B cell (primary cell): ENCODE measurements around the gene IGSF3. TPM values are rescaled to one million over a fixed set of nuclear protein-coding genes. Genes with fewer than 3 reads are reported as not detected.
"Not testable (repeated sequence)": the region's sequence is repeated elsewhere in the genome, so short reads cannot be mapped to it uniquely, and the experiment has no call there.

Experiments
- ATAC-seq: fragments of 200-7000 bp; cut with Tn5 transposase; one replicate; pipeline ENCODE4 v1.10.0; 2021; ENCODE audit warnings: low read depth, mild to moderate bottlenecking, moderate number of reproducible peaks, moderate library complexity
- CTCF ChIA-PET: fragments of 350-600 bp; sonication (Branson Sonifier 250); formaldehyde crosslinking; loops from one replicate; lab custom pipeline; 2021; ENCODE audit warnings: antibody characterized with exemption, inconsistent platforms; lab: Charles Lee
- POLR2A ChIA-PET: fragments of 350-600 bp; sonication (Branson Sonifier 250); formaldehyde crosslinking; loops from one replicate; lab custom pipeline; 2021; ENCODE audit warnings: antibody characterized with exemption; lab: Charles Lee
- DNase-seq: peaks from one replicate; pipeline ENCODE4 v3.0.0; 2013
- H2AFZ ChIP-seq: 2 replicates; pipeline ENCODE4 v1.6.1; 2012; ENCODE audit warnings: mild to moderate bottlenecking, low read depth, low read length; ENCODE audit not compliant: insufficient read depth, poor library complexity, severe bottlenecking
- H3K27ac ChIP-seq, 2 donors: 1 replicate in 1 of 2; 2 replicates in 1 of 2; pipeline ENCODE4 v1.5.1; 2012 to 2013; ENCODE audit warnings: low read length in 2 of 2, mild to moderate bottlenecking in 2 of 2, moderate library complexity in 1 of 2
- H3K27me3 ChIP-seq, 4 experiments: fragments of 200-600 bp in 1 of 4; sonication (generic) in 1 of 4; replicated peaks in 1 of 4; 1 replicate in 2 of 4; 2 replicates in 2 of 4; pipeline versions ENCODE4 v1.6.1 to v1.7.0; 2013 to 2016; ENCODE audit warnings: low read length in 3 of 4, mild to moderate bottlenecking in 2 of 4, mixed read lengths in 1 of 4, moderate library complexity in 1 of 4; ENCODE audit not compliant: insufficient read depth in 4 of 4, control insufficient read depth in 3 of 4; ENCODE audit errors: control extremely low read depth in 1 of 4
- H3K36me3 ChIP-seq, 2 experiments: replicated peaks in 1 of 2; 1 replicate in 1 of 2; 2 replicates in 1 of 2; pipeline versions ENCODE4 v1.6.1 to v1.7.1; 2013; ENCODE audit warnings: low read length in 1 of 2; ENCODE audit not compliant: insufficient read depth in 2 of 2, control insufficient read depth in 1 of 2; ENCODE audit errors: control extremely low read depth in 1 of 2, extremely low read depth in 1 of 2
- H3K4me1 ChIP-seq, 2 donors: fragments of 200-600 bp in 1 of 2; sonication (generic) in 1 of 2; 1 replicate in 1 of 2; 2 replicates in 1 of 2; pipeline versions ENCODE4 v1.5.1 to v1.6.1; 2013 to 2017; ENCODE audit warnings: low read length in 2 of 2; ENCODE audit not compliant: control insufficient read depth in 2 of 2, insufficient read depth in 2 of 2
- H3K4me2 ChIP-seq: replicated peaks from 2 replicates; pipeline ENCODE3; 2012; ENCODE audit warnings: mild to moderate bottlenecking, low read depth, low read length; ENCODE audit not compliant: poor library complexity, severe bottlenecking
- H3K4me3 ChIP-seq, 5 experiments: fragments of 200-600 bp in 1 of 5; sonication (generic) in 1 of 5; 1 replicate in 3 of 5; 2 replicates in 2 of 5; pipeline versions ENCODE4 v1.5.1 to v1.7.0; 2011 to 2016; ENCODE audit warnings: low read length in 4 of 5, mild to moderate bottlenecking in 4 of 5, low read depth in 2 of 5, control low read depth in 1 of 5, moderate library complexity in 1 of 5; ENCODE audit not compliant: insufficient read depth in 1 of 5; ENCODE audit errors: control extremely low read depth in 1 of 5, extremely low read depth in 1 of 5
- H3K79me2 ChIP-seq: fragments of 200-600 bp; sonication (generic); one replicate; pipeline ENCODE4 v1.6.0; 2016; ENCODE audit warnings: low read length; ENCODE audit not compliant: control insufficient read depth, insufficient read depth
- H3K9ac ChIP-seq: fragments of 200-600 bp; sonication (generic); 2 replicates; pipeline ENCODE4 v1.6.1; 2017; ENCODE audit warnings: mild to moderate bottlenecking, low read length, moderate library complexity
- H3K9me3 ChIP-seq, 3 donors: one replicate each; pipeline versions ENCODE4 v1.6.1 to v1.7.1; 2013; ENCODE audit warnings: low read length in 2 of 3; ENCODE audit not compliant: control insufficient read depth in 2 of 3, insufficient read depth in 1 of 3; ENCODE audit errors: control extremely low read depth in 1 of 3
- H4K20me1 ChIP-seq: 2 replicates; pipeline ENCODE4 v1.6.0; 2012; ENCODE audit warnings: mild to moderate bottlenecking, low read length; ENCODE audit not compliant: insufficient read depth, control insufficient read depth, poor library complexity, severe bottlenecking
- H3K27ac Mint-ChIP-seq: one replicate; pipeline ENCODE4 v1.8.0; 2021; ENCODE audit warnings: mixed read lengths
- H3K27me3 Mint-ChIP-seq: one replicate; pipeline ENCODE4 v1.8.0; 2021; ENCODE audit warnings: mixed read lengths
- H3K4me1 Mint-ChIP-seq: one replicate; pipeline ENCODE4 v1.8.0; 2021; ENCODE audit warnings: mixed read lengths
- H3K4me3 Mint-ChIP-seq: one replicate; pipeline ENCODE4 v1.8.0; 2021; ENCODE audit warnings: mixed read lengths
- H3K9me3 Mint-ChIP-seq: one replicate; pipeline ENCODE4 v1.8.0; 2022; ENCODE audit warnings: mixed read lengths; ENCODE audit not compliant: insufficient read depth
- CTCF ChIP-seq: fragments of 200-600 bp; IDR thresholded peaks from one replicate; pipeline ENCODE4 v1.8.0; 2022; ENCODE audit warnings: antibody characterized with exemption, mild to moderate bottlenecking
- EZH2 ChIP-seq: IDR thresholded peaks from 2 replicates; pipeline ENCODE4 v1.6.1; 2012; ENCODE audit warnings: borderline replicate concordance, low read depth, mild to moderate bottlenecking, moderate library complexity, low read length; ENCODE audit not compliant: insufficient read depth, poor library complexity, severe bottlenecking
- WGBS: methylation state at CpG from one replicate; pipeline ENCODE4 v1.1.5; 2013; ENCODE audit warnings: missing lambda C conversion rate; ENCODE audit not compliant: insufficient coverage; 5-methylcytosine and 5-hydroxymethylcytosine counted together
- intact Hi-C: fragments of 100-400 bp; cut with micrococcal nuclease; formaldehyde crosslinking; loops from one replicate; pipeline ENCODE4 v1.10.0; 2022
- polyA plus RNA-seq: library from polyadenylated mRNA; depleted of rRNA; stranded (reverse); fragments of >200 nt; gene quantifications from 2 replicates; pipeline ENCODE4 v1.2.3, GENCODE V29; 2012
- total RNA-seq, 2 donors: library from RNA; stranded (reverse); fragments of 120-200 nt in 1 of 2; gene quantifications; 1 replicate in 1 of 2; 2 replicates in 1 of 2; pipeline versions ENCODE4 v1.2.3 to v1.2.4, GENCODE V29; 2013 to 2022

IGSF3 gene
- total and polyA plus RNA-seq, 2 donors (not counting 1 experiment from before 2014, with no cell fraction given), result 0.49 TPM; not detected in 1

DNA sequence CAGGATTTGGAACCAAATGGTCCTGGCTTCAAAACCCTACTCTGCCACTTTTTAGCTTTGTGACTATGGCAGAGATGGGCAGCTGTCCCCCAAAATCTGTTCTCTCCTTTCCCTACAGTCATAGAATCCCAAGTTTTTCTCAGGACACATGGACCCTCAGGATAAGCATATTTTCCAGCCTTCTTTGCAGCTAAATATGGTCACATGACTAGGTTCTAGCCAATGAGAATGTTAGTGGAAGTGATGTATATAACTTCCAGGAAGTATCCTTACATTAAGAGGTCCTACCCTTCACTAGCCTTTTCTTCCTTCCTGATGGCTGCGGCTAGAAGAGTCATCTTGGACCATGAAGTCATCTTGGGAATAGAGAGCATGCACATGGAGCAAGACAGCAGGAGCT is 5.9 kb downstream of the IGSF3 start:
- no peak for DNase-seq
- CTCF ChIA-PET, result interaction anchor here (0.7 to 1.0 kb wide), 2 partner anchors 11 to 1610 kb away, joined by 3 to 4 read pairs; no protein-coding TSS in a partner anchor
- Histone ChIP-seq H3K27ac (no peak overlapping the region), H3K4me3 (no peak overlapping the region), H3K4me2 (no peak overlapping the region), H3K9ac (no peak overlapping the region), H2AFZ (no peak overlapping the region), H3K4me1 (peaks cover 3 to 6% of the 10 kb centered on the region in 2 donors), H3K27me3 (peaks cover 0 to 25% (median 17%) of the 10 kb centered on the region in 4 experiments), H3K9me3 (no peaks in the 10 kb centered on the region), H4K20me1 (no peaks in the 10 kb centered on the region), H3K36me3 (no peaks in the 10 kb centered on the region), H3K79me2 (no peaks in the 10 kb centered on the region)
- ATAC-seq, result no peak
- H3K4me1 Mint-ChIP-seq, result peaks cover 7% of the 10 kb centered on the region
- no peak overlapping the region for H3K4me3 Mint-ChIP-seq
- TF ChIP-seq CTCF (no peak), EZH2 (no peak)
- WGBS, result 80% methylated on average over 1 of the region's 1 CpG
- POLR2A ChIA-PET, result no interaction called here
- H3K9me3 Mint-ChIP-seq, result no peaks in the 10 kb centered on the region
- no peak overlapping the region for H3K27ac Mint-ChIP-seq
- intact Hi-C loops, result no loop called here
- H3K27me3 Mint-ChIP-seq, result peaks cover 36% of the 10 kb centered on the region

DNA sequence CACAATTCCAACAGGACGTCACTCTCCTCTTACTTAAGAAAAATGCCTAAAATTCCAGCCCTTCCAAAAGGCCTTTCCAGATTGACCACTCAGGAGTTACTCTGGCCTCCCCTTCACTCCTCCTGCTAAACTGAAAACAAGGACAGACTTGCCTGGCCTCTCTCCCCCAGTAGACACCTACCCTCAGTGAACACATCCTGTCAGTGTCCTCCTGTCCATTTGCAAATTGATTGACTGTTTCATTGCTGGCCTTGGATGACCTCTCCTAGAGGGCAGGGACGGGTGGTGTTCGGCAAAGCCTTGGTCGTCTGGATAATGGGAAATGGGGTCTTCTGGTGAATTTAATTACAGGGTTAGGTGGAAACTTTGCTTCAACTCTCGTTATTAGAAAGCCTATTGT is 8.9 kb downstream of the IGSF3 start:
- POLR2A ChIA-PET, H3K27ac ChIP-seq, H3K9ac ChIP-seq, H3K4me1 ChIP-seq, H3K9me3 Mint-ChIP-seq, H4K20me1 ChIP-seq, CTCF ChIA-PET, H3K27me3 ChIP-seq, intact Hi-C loops, DNase-seq, H3K4me1 Mint-ChIP-seq, H3K4me3 Mint-ChIP-seq, H3K27ac Mint-ChIP-seq, H3K36me3 ChIP-seq, ATAC-seq, H3K79me2 ChIP-seq, H2AFZ ChIP-seq, H3K4me2 ChIP-seq, H3K9me3 ChIP-seq, H3K4me3 ChIP-seq: not testable (repeated sequence)
- H3K27me3 Mint-ChIP-seq, result peaks cover 12% of the 10 kb centered on the region
- WGBS, result 91% methylated on average over 4 of the region's 5 CpGs

DNA sequence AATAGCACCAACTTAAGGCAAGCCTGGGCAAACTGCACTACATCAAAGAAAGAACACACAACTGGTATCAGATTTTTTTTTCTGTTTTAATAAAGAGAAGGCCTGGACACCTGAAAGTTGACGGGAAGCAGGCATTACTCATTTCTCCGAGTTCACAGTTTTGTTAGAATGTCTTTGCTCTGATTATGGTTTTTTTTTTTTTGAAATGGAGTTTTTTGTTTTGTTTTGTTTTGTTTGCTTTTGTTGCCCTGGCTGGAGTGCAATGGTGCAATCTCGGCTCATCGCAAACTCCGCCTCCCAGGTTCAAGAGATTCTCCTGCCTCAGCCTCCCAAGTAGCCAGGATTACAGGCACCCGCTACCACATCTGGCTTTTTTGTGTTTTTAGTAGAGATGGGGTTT is 9.7 kb downstream of the IGSF3 start:
- H3K4me1 Mint-ChIP-seq, H3K4me3 ChIP-seq, H3K9ac ChIP-seq, H3K27ac Mint-ChIP-seq, ATAC-seq, H4K20me1 ChIP-seq, H3K4me1 ChIP-seq, intact Hi-C loops, H3K9me3 ChIP-seq, CTCF ChIA-PET, H3K9me3 Mint-ChIP-seq, H3K36me3 ChIP-seq, DNase-seq, H3K4me2 ChIP-seq, POLR2A ChIA-PET, H3K27me3 ChIP-seq, H3K27ac ChIP-seq, H3K79me2 ChIP-seq, H2AFZ ChIP-seq, H3K4me3 Mint-ChIP-seq: not testable (repeated sequence)
- 80% methylated on average over 2 of the region's 6 CpGs for WGBS
- peaks cover 11% of the 10 kb centered on the region for H3K27me3 Mint-ChIP-seq
